HG02759 (cell line): ENCODE measurements around the gene GATD1.

Source experiments
- ATAC-seq: cut with Tn5 transposase; IDR thresholded peaks from one replicate; pipeline ENCODE4 v1.9.1; 2021; ENCODE audit warnings: mild to moderate bottlenecking, moderate library complexity; ENCODE audit not compliant: unreplicated experiment

GATD1 gene

GRCh38 chr11:813072-813455, 35.8 kb upstream of the GATD1 start:
- no peak for ATAC-seq

- ATAC-seq = no peak
Measured at GRCh38 chr11:812390-812789, 35.1 kb upstream of the GATD1 start.

GRCh38 chr11:811446-812245, 34.4 kb upstream of the GATD1 start:
- no peak for ATAC-seq

- peak; percentile 9 for ATAC-seq
Measured at GRCh38 chr11:810040-810567, 32.8 kb upstream of the GATD1 start.

- peak; percentile 78 for ATAC-seq
Measured at GRCh38 chr11:809287-810039, 32.2 kb upstream of the GATD1 start, which contains the start of gene RPLP2. TSS of gene RPLP2 (plus strand) at chr11:809967. CDS start at chr11:810235, 268 bp downstream.

- no peak for ATAC-seq
Measured at GRCh38 chr11:808427-809286, 31.4 kb upstream of the GATD1 start.

GRCh38 chr11:804599-804964, 27.3 kb upstream of the GATD1 start:
- ATAC-seq = no peak

GRCh38 chr11:803770-804598, 26.7 kb upstream of the GATD1 start:
- no peak for ATAC-seq

- no peak for ATAC-seq
Measured at GRCh38 chr11:803467-803742, 26.1 kb upstream of the GATD1 start.

GRCh38 chr11:802693-803466, 25.6 kb upstream of the GATD1 start:
- ATAC-seq = no peak

GRCh38 chr11:802018-802617, 24.8 kb upstream of the GATD1 start:
- no peak for ATAC-seq

- ATAC-seq = no peak
Measured at GRCh38 chr11:801097-801780, 24.0 kb upstream of the GATD1 start.

- ATAC-seq = no peak
Measured at GRCh38 chr11:800473-800872, 23.2 kb upstream of the GATD1 start.

- no peak for ATAC-seq
Measured at GRCh38 chr11:799641-800316, 22.5 kb upstream of the GATD1 start.

GRCh38 chr11:798093-798713, 20.9 kb upstream of the GATD1 start, which contains the start of gene SLC25A22:
TSS of gene SLC25A22 (minus strand) at chr11:798281. CDS start at chr11:795006, 3,275 bp downstream.
- ATAC-seq = peak; percentile 69

- ATAC-seq = peak; percentile 49
Measured at GRCh38 chr11:797296-798092, 20.2 kb upstream of the GATD1 start.
